Transverse colon (tissue), 4 donors: ENCODE results near the gene ING4.

Experiments
- CTCF ChIP-seq, 5 experiments: fragments of 200-600 bp in 3 of 5; fragments of 450-650 bp in 2 of 5; sonication (generic) in 3 of 5; IDR thresholded peaks; 1 replicate in 2 of 5; 2 replicates in 3 of 5; pipeline ENCODE4 v1.5.1; 2016 to 2017; ENCODE audit warnings: antibody characterized with exemption in 5 of 5, inconsistent platforms in 3 of 5, mild to moderate bottlenecking in 2 of 5, moderate library complexity in 1 of 5
- EP300 ChIP-seq: sonication (generic); formaldehyde crosslinking; IDR thresholded peaks from one replicate; pipeline ENCODE4 v1.6.1; 2017; ENCODE audit warnings: antibody characterized with exemption, low read depth
- POLR2A ChIP-seq: fragments of 450-650 bp; IDR thresholded peaks from one replicate; pipeline ENCODE4 v1.6.1; 2016; ENCODE audit warnings: antibody characterized with exemption, mild to moderate bottlenecking, moderate library complexity
- POLR2AphosphoS5 ChIP-seq, 3 donors: sonication (generic); formaldehyde crosslinking; IDR thresholded peaks; one replicate each; pipeline ENCODE4 v1.6.1; 2016; ENCODE audit warnings: antibody characterized with exemption in 3 of 3

GRCh38 chr12:6606331-6607131 lies 56.4 kb downstream of the ING4 start:
- TF ChIP-seq POLR2A: no peak
- no peak for TF ChIP-seq CTCF (IDR thresholded peaks at IDR 0.05)
- peak in 2 of 3 donors; percentile 22 to 49 for TF ChIP-seq POLR2AphosphoS5 (IDR thresholded peaks at IDR 0.05)
- TF ChIP-seq EP300: no peak
